HCT116 (cell line): Measurements from ENCODE around the gene GLCE. TPM values are rescaled to one million over a fixed set of nuclear protein-coding genes. Genes with fewer than 3 reads are reported as not detected.

Experiments used
- ATAC-seq: fragments of 200-7000 bp; cut with Tn5 transposase; 2 replicates; pipeline ENCODE4 v1.9.1; 2020; ENCODE audit warnings: mild to moderate bottlenecking, moderate library complexity
- BruUV-seq: library from RNA; stranded (reverse); fragments of 400-500 nt; replicated peaks from 2 replicates; lab custom pipeline; 2021; lab: Mats Ljungman, UMichigan
- CTCF ChIA-PET: fragments of 300-600 bp; sonication (Branson Sonifier 250); formaldehyde crosslinking; loops from one replicate; lab custom pipeline; 2021; ENCODE audit warnings: antibody characterized with exemption; lab: Charles Lee
- POLR2A ChIA-PET: fragments of 300-600, 350-600 bp; sonication (Branson Sonifier 250); formaldehyde crosslinking; loops from one replicate; lab custom pipeline; 2021; ENCODE audit warnings: antibody characterized with exemption; lab: Charles Lee
- RAD21 ChIA-PET, 2 experiments: fragments of 300-600 bp; sonication (Branson Sonifier 250); formaldehyde crosslinking; loops; one replicate each; lab custom pipeline; 2023; ENCODE audit warnings: low total read pairs in 2 of 2; ENCODE audit not compliant: uncharacterized antibody in 2 of 2, unreplicated experiment in 2 of 2, low non-redundant PET in 1 of 2; lab: Charles Lee
- DNase-seq: peaks from one replicate; pipeline ENCODE4 v3.0.0-alpha.2; 2010; ENCODE audit warnings: low read depth, low spot score
- H2AFZ ChIP-seq: fragments of 200-600 bp; shearing (Covaris generic), sonication (generic); 2 replicates; pipeline ENCODE4 v1.6.1; 2017; ENCODE audit warnings: low read depth, mixed run types, mixed read lengths, antibody characterized with exemption, low read length; ENCODE audit not compliant: poor library complexity, severe bottlenecking
- H3K27ac ChIP-seq: 2 replicates; pipeline ENCODE4 v1.5.1; 2012; ENCODE audit warnings: low read depth, low read length
- H3K27me3 ChIP-seq: fragments of 200-600 bp; sonication (generic); 2 replicates; pipeline ENCODE4 v1.6.1; 2016; ENCODE audit warnings: mixed run types, low read length, mixed read lengths; ENCODE audit not compliant: insufficient read depth
- H3K36me3 ChIP-seq, 2 experiments: fragments of 200-500 bp in 1 of 2; fragments of 200-600 bp in 1 of 2; sonication (Bioruptor generic) in 1 of 2; sonication (generic) in 1 of 2; 2 replicates each; pipeline versions ENCODE4 v1.5.1 to v1.6.1; 2014 to 2016; ENCODE audit warnings: low read length in 2 of 2, inconsistent platforms in 1 of 2, mixed read lengths in 1 of 2, mixed run types in 1 of 2; ENCODE audit not compliant: insufficient read depth in 2 of 2, control insufficient read depth in 1 of 2
- H3K4me1 ChIP-seq, 2 experiments: fragments of 200-600 bp in 1 of 2; sonication (generic) in 1 of 2; 2 replicates each; pipeline versions ENCODE4 v1.5.1 to v1.6.1; 2012 to 2017; ENCODE audit warnings: low read length in 2 of 2, inconsistent platforms in 1 of 2, mild to moderate bottlenecking in 1 of 2, mixed read lengths in 1 of 2, mixed run types in 1 of 2, moderate library complexity in 1 of 2; ENCODE audit not compliant: insufficient read depth in 2 of 2, control insufficient read depth in 1 of 2
- H3K4me2 ChIP-seq: fragments of 200-600 bp; sonication (generic); 2 replicates; pipeline ENCODE4 v1.6.1; 2017; ENCODE audit warnings: mixed run types, low read length, mixed read lengths
- H3K4me3 ChIP-seq, 2 experiments: fragments of 200-600 bp in 1 of 2; sonication (generic) in 1 of 2; replicated peaks in 1 of 2; 2 replicates each; pipeline ENCODE4 v1.5.1; 2011 to 2016; ENCODE audit warnings: low read length in 2 of 2, control low read depth in 1 of 2, low read depth in 1 of 2, mild to moderate bottlenecking in 1 of 2, mixed read lengths in 1 of 2, mixed run types in 1 of 2
- H3K79me2 ChIP-seq: fragments of 200-600 bp; sonication (generic); 2 replicates; pipeline ENCODE4 v1.6.1; 2017; ENCODE audit warnings: mild to moderate bottlenecking, mixed run types, low read length, moderate library complexity, mixed read lengths; ENCODE audit not compliant: insufficient read depth
- H3K9ac ChIP-seq: fragments of 200-600 bp; sonication (generic); 2 replicates; pipeline ENCODE4 v1.6.1; 2016; ENCODE audit warnings: low read length, mixed read lengths
- H3K9me2 ChIP-seq: fragments of 200-600 bp; sonication (generic), shearing (Covaris generic); 2 replicates; pipeline ENCODE4 v1.6.1; 2017; ENCODE audit warnings: mixed run types, mild to moderate bottlenecking, moderate library complexity; ENCODE audit not compliant: insufficient read depth
- H3K9me3 ChIP-seq, 2 experiments: fragments of 200-500 bp in 1 of 2; fragments of 200-600 bp in 1 of 2; sonication (Bioruptor generic) in 1 of 2; sonication (generic) in 1 of 2; 2 replicates each; pipeline ENCODE4 v1.6.1; 2014 to 2017; ENCODE audit warnings: low read length in 2 of 2, mixed read lengths in 2 of 2, inconsistent platforms in 1 of 2, low read depth in 1 of 2, mild to moderate bottlenecking in 1 of 2, mixed run types in 1 of 2, moderate library complexity in 1 of 2; ENCODE audit not compliant: control insufficient read depth in 1 of 2, insufficient read depth in 1 of 2
- H4K20me1 ChIP-seq: fragments of 200-600 bp; sonication (generic), shearing (Covaris generic); 2 replicates; pipeline ENCODE4 v1.6.1; 2017; ENCODE audit warnings: mixed run types, mild to moderate bottlenecking, moderate library complexity; ENCODE audit not compliant: insufficient read depth
- ATF3 ChIP-seq: IDR thresholded peaks from 2 replicates; pipeline ENCODE4 v1.6.1; 2012
- CBX3 ChIP-seq: IDR thresholded peaks from 2 replicates; pipeline ENCODE4 v1.6.1; 2012; ENCODE audit warnings: low read depth
- CEBPB ChIP-seq: IDR thresholded peaks from 2 replicates; pipeline ENCODE4 v1.6.1; 2012; ENCODE audit warnings: low read depth
- CTCF ChIP-seq, 3 experiments: fragments of 200-600 bp in 1 of 3; sonication (generic) in 1 of 3; IDR thresholded peaks in 2 of 3; conservative IDR thresholded peaks in 1 of 3; 2 replicates each; pipeline ENCODE4 v1.5.1; 2012 to 2017; ENCODE audit warnings: low read depth in 2 of 3, low read length in 2 of 3, antibody characterized with exemption in 1 of 3, borderline replicate concordance in 1 of 3, control low read depth in 1 of 3, mild to moderate bottlenecking in 1 of 3, mixed read lengths in 1 of 3, mixed run types in 1 of 3, moderate library complexity in 1 of 3; ENCODE audit not compliant: insufficient read depth in 1 of 3
- EGR1 ChIP-seq: IDR thresholded peaks from 2 replicates; pipeline ENCODE4 v1.6.1; 2012; ENCODE audit warnings: low read depth
- ELF1 ChIP-seq: IDR thresholded peaks from 2 replicates; pipeline ENCODE4 v1.6.1; 2012; ENCODE audit warnings: low read depth, borderline replicate concordance
- EZH2 ChIP-seq: fragments of 200-600 bp; sonication (generic); IDR thresholded peaks from 2 replicates; pipeline ENCODE4 v1.6.1; 2017; ENCODE audit warnings: antibody characterized with exemption, mixed run types
- EZH2phosphoT487 ChIP-seq: fragments of 200-600 bp; IDR thresholded peaks from 2 replicates; pipeline ENCODE4 v1.6.1; 2018; ENCODE audit warnings: antibody characterized with exemption, borderline replicate concordance
- FOSL1 ChIP-seq: IDR thresholded peaks from 2 replicates; pipeline ENCODE4 v1.6.1; 2012; ENCODE audit warnings: low read depth
- JUND ChIP-seq: IDR thresholded peaks from 2 replicates; pipeline ENCODE4 v1.6.1; 2012
- POLR2A ChIP-seq: IDR thresholded peaks from 2 replicates; pipeline ENCODE4 v1.7.0; 2011; ENCODE audit warnings: borderline replicate concordance; ENCODE audit not compliant: insufficient read depth, insufficient read length; ENCODE audit errors: extremely low read depth
- POLR2AphosphoS5 ChIP-seq: IDR thresholded peaks from 2 replicates; pipeline ENCODE4 v1.6.1; 2011; ENCODE audit warnings: mild to moderate bottlenecking, low read depth, low read length, moderate library complexity
- RAD21 ChIP-seq: IDR thresholded peaks from 2 replicates; pipeline ENCODE4 v1.6.1; 2012; ENCODE audit warnings: low read depth, mild to moderate bottlenecking
- SIN3A ChIP-seq: IDR thresholded peaks from 2 replicates; pipeline ENCODE4 v1.6.1; 2012; ENCODE audit warnings: low read depth
- SP1 ChIP-seq: IDR thresholded peaks from 2 replicates; pipeline ENCODE4 v1.6.1; 2012; ENCODE audit warnings: low read depth
- SRF ChIP-seq: IDR thresholded peaks from 2 replicates; pipeline ENCODE4 v1.6.1; 2012; ENCODE audit warnings: low read depth
- YY1 ChIP-seq: IDR thresholded peaks from 2 replicates; pipeline ENCODE4 v1.6.1; 2011; ENCODE audit warnings: low read length, low read depth, moderate library complexity, mild to moderate bottlenecking; ENCODE audit not compliant: insufficient replicate concordance; ENCODE audit errors: extremely low read depth
- ZBTB33 ChIP-seq: IDR thresholded peaks from 2 replicates; pipeline ENCODE4 v1.6.1; 2011; ENCODE audit warnings: mild to moderate bottlenecking, low read length, moderate library complexity; ENCODE audit not compliant: insufficient replicate concordance; ENCODE audit errors: extremely low read depth
- intact Hi-C: fragments of 100-400 bp; cut with micrococcal nuclease; formaldehyde crosslinking; loops from 2 replicates; pipeline ENCODE4 v1.10.0; 2022
- total RNA-seq: library from RNA; stranded (reverse); gene quantifications from one replicate; pipeline ENCODE4 v1.2.1, GENCODE V29; 2021; ENCODE audit not compliant: unreplicated experiment

GLCE gene
- total RNA-seq, 1 experiment from 2014 or later = 22.2 TPM

- TF ChIP-seq CTCF (IDR thresholded peaks at IDR 0.05 in 2 of 3, conservative IDR thresholded peaks at IDR 0.05 in 1 of 3; ENCODE audit: borderline replicate concordance in 1 of 3, insufficient read depth in 1 of 3, low read depth in 2 of 3, low read length in 2 of 3) (no peak), SRF (no peak)
Measured at GRCh38 chr15:69272891-69273290, 112.5 kb downstream of the GLCE start (continued).

- ChIA-PET POLR2A (no interaction called here), RAD21 (no interaction called here), CTCF (interaction anchor here (1.3 kb wide), 1 partner anchor 10 kb away, joined by 3 read pairs; no protein-coding TSS in a partner anchor)
- Histone ChIP-seq H4K20me1 (no peaks in the 10 kb centered on the region), H3K9me2 (no peaks in the 10 kb centered on the region), H3K4me2 (no peak overlapping the region), H3K36me3 (no peaks in the 10 kb centered on the region), H3K27ac (no peak overlapping the region), H3K27me3 (no peaks in the 10 kb centered on the region), H3K9ac (no peak overlapping the region), H3K4me3 (no peak overlapping the region), H3K4me1 (0 out of 4 replicates have a peak, but pooled peaks cover 0 to 4% of the 10 kb centered on the region in 2 experiments), H3K79me2 (no peaks in the 10 kb centered on the region), H2AFZ (no peak overlapping the region), H3K9me3 (no peaks in the 10 kb centered on the region)
- ATAC-seq (no peak), DNase-seq (no peak)
- no TSS peak for BruUV-seq
- TF ChIP-seq EZH2phosphoT487 = no peak
- no peak for TF ChIP-seq CBX3
- no peak for TF ChIP-seq EZH2
- no peak for TF ChIP-seq EGR1
- TF ChIP-seq POLR2AphosphoS5 = no peak
- no peak for TF ChIP-seq FOSL1
- no peak for TF ChIP-seq POLR2A
- no peak for TF ChIP-seq YY1
- no peak for TF ChIP-seq RAD21
- TF ChIP-seq CTCF (IDR thresholded peaks at IDR 0.05 in 2 of 3, conservative IDR thresholded peaks at IDR 0.05 in 1 of 3; ENCODE audit: borderline replicate concordance in 1 of 3, insufficient read depth in 1 of 3, low read depth in 2 of 3, low read length in 2 of 3) = no peak
- TF ChIP-seq JUND = no peak
- TF ChIP-seq ELF1 = no peak
- no peak for TF ChIP-seq ZBTB33
- TF ChIP-seq ATF3 = no peak
- TF ChIP-seq CEBPB = no peak
- TF ChIP-seq SIN3A = no peak
- no peak for TF ChIP-seq SP1
- intact Hi-C loops = no loop called here
Measured at GRCh38 chr15:69275074-69275670, 114.7 kb downstream of the GLCE start.
